Large intestine (tissue), 3 donors: Measurements from ENCODE around the gene KCNE4. TPM values are rescaled to one million over a fixed set of nuclear protein-coding genes. Genes with fewer than 3 reads are reported as not detected.

ENCODE experiments used
- DNase-seq, 2 donors: peaks; one replicate each; pipeline versions ENCODE4 v3.0.0 to v3.0.0-alpha.2; 2013
- H3K27ac ChIP-seq: one replicate; pipeline ENCODE4 v1.5.1; 2013; ENCODE audit warnings: low read length
- H3K27me3 ChIP-seq: 2 replicates; pipeline ENCODE4 v1.6.1; 2013; ENCODE audit warnings: low read length; ENCODE audit not compliant: control insufficient read depth, insufficient read depth
- H3K36me3 ChIP-seq: 2 replicates; pipeline ENCODE4 v1.6.1; 2013; ENCODE audit warnings: low read length; ENCODE audit not compliant: control insufficient read depth, insufficient read depth
- H3K4me1 ChIP-seq: one replicate; pipeline ENCODE4 v1.6.1; 2013; ENCODE audit warnings: low read length; ENCODE audit not compliant: control insufficient read depth, insufficient read depth
- H3K4me3 ChIP-seq: one replicate; pipeline ENCODE4 v1.5.1; 2013; ENCODE audit warnings: low read length
- H3K9me3 ChIP-seq: one replicate; pipeline ENCODE4 v1.6.1; 2013; ENCODE audit warnings: mild to moderate bottlenecking, low read depth, low read length, moderate library complexity; ENCODE audit not compliant: control insufficient read depth
- WGBS: methylation state at CpG from one replicate; pipeline ENCODE4 v1.1.5; 2013; ENCODE audit warnings: low lambda C conversion rate; ENCODE audit not compliant: insufficient coverage; 5-methylcytosine and 5-hydroxymethylcytosine counted together
- polyA plus RNA-seq: library from polyadenylated mRNA; unstranded; fragments of 120-200 nt; gene quantifications from one replicate; pipeline ENCODE4 v1.2.1, GENCODE V29; 2013

The KCNE4 gene
- polyA plus RNA-seq, 1 donor = 3.4 TPM

DNA sequence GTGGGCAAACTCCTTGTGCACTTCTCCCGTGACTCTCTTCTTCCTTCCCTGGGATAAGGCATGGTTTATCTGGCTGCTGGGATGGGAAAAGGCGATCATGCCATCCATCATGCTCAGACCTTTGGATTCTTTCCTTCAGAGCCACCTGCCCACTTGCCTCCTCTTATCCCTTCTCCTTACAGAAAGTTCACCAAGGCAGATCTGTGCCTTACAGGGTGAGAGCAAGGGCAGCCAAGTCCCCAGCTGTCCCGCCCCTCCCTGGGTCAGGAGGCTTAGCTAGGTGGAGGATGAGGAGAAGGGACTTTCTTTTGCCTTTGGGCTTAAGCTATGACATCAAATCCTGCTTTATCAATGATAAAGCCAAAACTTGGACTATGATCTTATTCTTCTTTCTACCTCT is 47.6 kb downstream of the KCNE4 start:
- Histone ChIP-seq H3K9me3 (no peaks in the 10 kb centered on the region), H3K27ac (no peak overlapping the region), H3K36me3 (no peaks in the 10 kb centered on the region), H3K27me3 (no peaks in the 10 kb centered on the region), H3K4me3 (no peak overlapping the region), H3K4me1 (no peaks in the 10 kb centered on the region)
- no peak for DNase-seq
- no CpG with 5 or more reads among the region's 3 CpGs for WGBS

DNA sequence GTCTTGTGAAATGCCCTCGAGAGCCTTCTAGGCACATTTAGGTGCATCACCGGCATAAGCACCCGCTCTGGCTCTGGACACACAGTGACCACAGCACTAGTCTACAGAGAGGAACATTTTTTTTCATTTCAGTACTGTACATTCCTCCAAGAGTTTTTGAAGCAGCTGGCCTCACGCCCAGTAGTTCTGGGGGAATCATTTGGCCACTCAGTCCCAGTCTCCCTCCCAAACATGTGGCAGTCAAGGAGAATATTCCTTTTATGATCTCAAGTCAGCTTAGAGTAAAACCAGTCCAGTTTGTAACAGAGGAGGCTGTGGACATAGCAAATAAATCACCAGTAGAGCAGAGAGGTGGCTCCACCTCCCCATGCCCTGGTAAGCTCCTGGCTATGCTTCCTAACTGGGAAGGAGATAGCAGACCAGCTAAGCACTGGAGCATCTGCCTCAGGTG is 48.1 kb downstream of the KCNE4 start:
- H3K9me3 ChIP-seq = no peaks in the 10 kb centered on the region
- peak; percentile 28 to 32 for DNase-seq
- H3K4me1 ChIP-seq = no peaks in the 10 kb centered on the region
- no peaks in the 10 kb centered on the region for H3K27me3 ChIP-seq
- H3K36me3 ChIP-seq = no peaks in the 10 kb centered on the region
- no peak overlapping the region for H3K4me3 ChIP-seq
- WGBS = 86% methylated on average over 2 of the region's 4 CpGs
- no peak overlapping the region for H3K27ac ChIP-seq

DNA sequence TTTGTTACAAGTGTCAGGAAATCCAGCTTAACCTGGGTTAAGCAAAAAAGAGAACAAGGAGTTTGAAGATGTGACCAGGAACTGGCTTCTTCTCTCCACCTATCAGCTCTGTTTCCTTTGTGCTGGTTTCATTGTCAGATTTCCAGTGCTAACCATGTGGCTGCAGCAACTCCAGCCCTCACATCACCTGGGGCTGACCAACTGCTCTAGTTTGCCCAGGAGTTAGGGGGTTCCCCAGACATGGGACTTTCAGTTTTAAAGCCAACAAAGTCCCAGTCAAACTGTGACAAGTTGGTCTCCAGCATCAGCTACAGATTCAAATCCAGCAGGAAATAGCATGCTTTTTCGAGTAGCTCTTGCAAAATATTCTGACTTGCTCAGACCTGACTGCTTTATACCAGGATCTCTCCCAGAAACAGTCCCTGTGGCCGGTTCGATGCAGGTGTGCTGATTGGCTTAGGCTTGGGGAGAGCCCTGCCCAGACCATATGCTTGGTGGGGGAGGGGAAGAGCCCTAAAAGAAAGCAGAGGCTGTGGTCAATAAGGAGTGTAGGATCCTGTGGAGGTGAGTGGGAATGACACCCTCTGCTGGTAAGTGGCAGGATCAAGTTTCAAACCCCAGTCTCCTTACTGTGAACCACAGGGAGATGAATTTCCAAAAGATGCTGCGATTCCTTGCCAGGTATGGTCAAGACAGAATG is 49.5 kb downstream of the KCNE4 start:
- H3K27me3 ChIP-seq = no peaks in the 10 kb centered on the region
- no CpG with 5 or more reads among the region's 4 CpGs for WGBS
- no peak overlapping the region for H3K27ac ChIP-seq
- no peaks in the 10 kb centered on the region for H3K4me1 ChIP-seq
- peak in 1 of 2 donors; percentile 6 for DNase-seq
- no peak overlapping the region for H3K4me3 ChIP-seq
- H3K36me3 ChIP-seq = no peaks in the 10 kb centered on the region
- H3K9me3 ChIP-seq = no peaks in the 10 kb centered on the region

DNA sequence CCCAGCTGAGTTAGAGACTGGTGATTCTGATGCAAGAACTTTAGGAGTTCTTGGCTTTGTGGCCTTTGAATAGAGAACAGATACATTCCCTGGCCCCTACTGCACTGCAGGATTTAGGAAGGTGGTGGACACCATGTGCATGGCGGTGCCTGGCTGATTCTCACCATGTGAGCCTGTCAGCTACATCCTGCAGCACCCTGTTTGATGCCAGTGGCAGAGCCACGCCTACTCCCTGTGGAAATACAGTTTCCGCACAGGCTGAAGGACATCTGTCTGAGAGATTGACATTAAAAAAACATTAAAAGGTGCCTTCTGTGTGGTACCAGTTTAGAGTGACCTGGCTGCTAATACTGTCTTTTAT is 50.0 kb downstream of the KCNE4 start:
- no peak for DNase-seq
- WGBS = no CpG with 5 or more reads among the region's 3 CpGs
- Histone ChIP-seq H3K36me3 (no peaks in the 10 kb centered on the region), H3K4me1 (no peaks in the 10 kb centered on the region), H3K9me3 (no peaks in the 10 kb centered on the region), H3K27me3 (no peaks in the 10 kb centered on the region), H3K4me3 (no peak overlapping the region), H3K27ac (no peak overlapping the region)

DNA sequence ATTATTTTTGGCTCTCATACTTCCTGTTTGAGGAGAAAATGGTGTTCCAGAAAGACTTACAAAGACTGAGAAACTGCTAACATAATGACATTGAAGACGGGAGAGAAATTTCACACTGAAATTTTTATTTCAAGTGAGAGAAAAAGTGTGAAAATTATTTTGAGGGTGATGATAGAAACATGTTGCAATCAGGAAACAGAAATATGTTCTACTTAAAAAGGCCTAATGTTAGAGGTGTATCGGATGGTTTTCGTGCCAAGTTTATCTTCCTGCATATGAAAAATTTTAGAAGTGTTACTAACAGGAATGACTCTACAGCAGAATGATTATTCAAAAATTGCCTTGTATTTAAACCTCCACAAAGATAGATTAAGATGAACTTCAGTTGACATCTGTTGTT is 50.5 kb downstream of the KCNE4 start:
- Histone ChIP-seq H3K27me3 (no peaks in the 10 kb centered on the region), H3K27ac (no peak overlapping the region), H3K4me1 (no peaks in the 10 kb centered on the region), H3K9me3 (no peaks in the 10 kb centered on the region), H3K36me3 (no peaks in the 10 kb centered on the region), H3K4me3 (no peak overlapping the region)
- 50% methylated on average over 1 of the region's 3 CpGs for WGBS
- DNase-seq = no peak

DNA sequence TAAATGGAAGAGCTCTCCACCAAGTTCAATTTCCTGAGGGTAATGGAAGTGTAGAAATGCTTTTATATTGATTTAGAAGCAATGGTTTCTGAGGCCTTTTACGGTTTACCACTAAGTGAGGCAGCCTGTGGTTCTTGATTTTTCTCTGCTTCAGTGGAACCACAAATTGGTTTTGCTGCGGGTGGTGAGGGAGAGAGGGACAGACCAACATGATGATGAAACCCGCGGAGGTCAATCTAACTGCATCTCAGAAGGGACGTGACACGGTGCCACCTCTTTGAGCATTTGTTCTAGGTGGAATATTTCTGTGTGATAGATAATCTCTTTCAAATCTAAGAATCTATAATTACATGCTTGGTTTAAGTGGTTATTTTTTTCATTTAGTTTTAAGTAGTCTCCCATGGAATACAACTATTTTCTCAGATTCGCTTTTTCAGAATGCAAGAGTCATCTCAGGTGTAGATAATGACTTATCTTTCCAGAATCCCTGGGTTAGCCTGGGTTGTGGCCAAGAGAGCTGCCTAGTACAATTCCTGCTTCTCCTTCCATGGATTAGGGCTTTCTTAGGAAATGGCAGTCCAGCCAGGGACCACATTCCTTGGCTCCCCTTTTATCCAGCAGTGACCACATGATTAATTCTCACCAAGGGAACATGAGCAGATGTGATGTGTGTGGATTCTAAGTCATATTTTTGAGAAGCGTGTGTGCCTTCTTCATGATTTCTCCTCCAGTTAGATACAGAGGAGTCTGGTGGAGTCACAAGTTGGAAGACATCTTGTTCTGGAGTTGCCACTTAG is 52.5 kb downstream of the KCNE4 start:
- Histone ChIP-seq H3K4me3 (no peak overlapping the region), H3K27ac (no peak overlapping the region), H3K36me3 (no peaks in the 10 kb centered on the region), H3K9me3 (no peaks in the 10 kb centered on the region), H3K27me3 (no peaks in the 10 kb centered on the region), H3K4me1 (no peaks in the 10 kb centered on the region)
- DNase-seq = no peak
- 96% methylated on average over 4 of the region's 8 CpGs for WGBS

Other genes with a start within 250 kb of the KCNE4 start
- gene ACSL3, start 191.2 kb upstream of the KCNE4 start, polyA plus RNA-seq = 34.8 TPM